ENCODE measurements around the gene SLC35F4. TPM values are rescaled to one million over a fixed set of nuclear protein-coding genes. Genes with fewer than 3 reads are reported as not detected.

Gene SLC35F4
- total and polyA plus RNA-seq, 2 donors (not counting 1 experiment from before 2014, with no cell fraction given), result not detected

- no peak for TF ChIP-seq EZH2 (IDR thresholded peaks at IDR 0.05; ENCODE audit: borderline replicate concordance, insufficient read depth, low read depth, low read length, poor library complexity, severe bottlenecking)
- TF ChIP-seq CTCF (IDR thresholded peaks at IDR 0.05), result no peak
- Mint-ChIP-seq H3K9me3 (ENCODE audit: insufficient read depth) (no peaks in the 10 kb centered on the region), H3K4me1 (no peaks in the 10 kb centered on the region), H3K4me3 (no peak overlapping the region), H3K27me3 (no peaks in the 10 kb centered on the region), H3K27ac (no peak overlapping the region)
- no peak overlapping the region for H3K4me3 ChIP-seq (ENCODE audit: control extremely low read depth in 1 of 5, extremely low read depth in 1 of 5, insufficient read depth in 1 of 5, low read depth in 2 of 5, low read length in 4 of 5)
- H3K79me2 ChIP-seq (ENCODE audit: control insufficient read depth, insufficient read depth, low read length), result no peaks in the 10 kb centered on the region
- no peaks in the 10 kb centered on the region for H3K4me1 ChIP-seq (ENCODE audit: control insufficient read depth in 2 of 2, insufficient read depth in 2 of 2, low read length in 2 of 2)
- H3K9ac ChIP-seq (ENCODE audit: low read length), result no peak overlapping the region
- ChIA-PET POLR2A (no interaction called here), CTCF (no interaction called here)
- intact Hi-C loops (cut with micrococcal nuclease), result no loop called here
- no peaks in the 10 kb centered on the region for H3K27me3 ChIP-seq (replicated peaks in 1 of 4; ENCODE audit: control extremely low read depth in 1 of 4, control insufficient read depth in 3 of 4, insufficient read depth in 4 of 4, low read length in 3 of 4)
- 11% methylated on average over 1 of the region's 2 CpGs for WGBS (ENCODE audit: insufficient coverage)
- H3K27ac ChIP-seq (ENCODE audit: low read length in 2 of 2), result no peak overlapping the region
- no peak overlapping the region for H2AFZ ChIP-seq (ENCODE audit: insufficient read depth, low read depth, low read length, poor library complexity, severe bottlenecking)
- no peaks in the 10 kb centered on the region for H4K20me1 ChIP-seq (ENCODE audit: control insufficient read depth, insufficient read depth, low read length, poor library complexity, severe bottlenecking)
- H3K4me2 ChIP-seq (replicated peaks; ENCODE audit: low read depth, low read length, poor library complexity, severe bottlenecking), result no peak overlapping the region
- H3K9me3 ChIP-seq (ENCODE audit: control extremely low read depth in 1 of 3, control insufficient read depth in 2 of 3, insufficient read depth in 1 of 3, low read length in 2 of 3), result no peaks in the 10 kb centered on the region
- no peaks in the 10 kb centered on the region for H3K36me3 ChIP-seq (replicated peaks in 1 of 2; ENCODE audit: control extremely low read depth in 1 of 2, control insufficient read depth in 1 of 2, extremely low read depth in 1 of 2, insufficient read depth in 2 of 2, low read length in 1 of 2)
- DNase-seq (no peak), ATAC-seq (ENCODE audit: low read depth) (no peak)
Measured at GRCh38 chr14:57811998-57812546, 53.8 kb downstream of the SLC35F4 start.

- DNase-seq (no peak), ATAC-seq (ENCODE audit: low read depth) (no peak)
- H2AFZ ChIP-seq (ENCODE audit: insufficient read depth, low read depth, low read length, poor library complexity, severe bottlenecking), result no peak overlapping the region
- no peaks in the 10 kb centered on the region for H3K4me1 Mint-ChIP-seq
- H3K27me3 ChIP-seq (replicated peaks in 1 of 4; ENCODE audit: control extremely low read depth in 1 of 4, control insufficient read depth in 3 of 4, insufficient read depth in 4 of 4, low read length in 3 of 4), result no peaks in the 10 kb centered on the region
- no peaks in the 10 kb centered on the region for H3K27me3 Mint-ChIP-seq
- intact Hi-C loops (cut with micrococcal nuclease), result no loop called here
- H3K9ac ChIP-seq (ENCODE audit: low read length), result no peak overlapping the region
- no peaks in the 10 kb centered on the region for H4K20me1 ChIP-seq (ENCODE audit: control insufficient read depth, insufficient read depth, low read length, poor library complexity, severe bottlenecking)
- no peaks in the 10 kb centered on the region for H3K9me3 ChIP-seq (ENCODE audit: control extremely low read depth in 1 of 3, control insufficient read depth in 2 of 3, insufficient read depth in 1 of 3, low read length in 2 of 3)
- H3K4me3 Mint-ChIP-seq, result no peak overlapping the region
- ChIA-PET CTCF (no interaction called here), POLR2A (no interaction called here)
- no CpG with 5 or more reads among the region's 1 CpG for WGBS (ENCODE audit: insufficient coverage)
- no peaks in the 10 kb centered on the region for H3K4me1 ChIP-seq (ENCODE audit: control insufficient read depth in 2 of 2, insufficient read depth in 2 of 2, low read length in 2 of 2)
- H3K79me2 ChIP-seq (ENCODE audit: control insufficient read depth, insufficient read depth, low read length), result no peaks in the 10 kb centered on the region
- H3K27ac Mint-ChIP-seq, result no peak overlapping the region
- no peaks in the 10 kb centered on the region for H3K9me3 Mint-ChIP-seq (ENCODE audit: insufficient read depth)
- H3K27ac ChIP-seq (ENCODE audit: low read length in 2 of 2), result no peak overlapping the region
- no peak overlapping the region for H3K4me3 ChIP-seq (ENCODE audit: control extremely low read depth in 1 of 5, extremely low read depth in 1 of 5, insufficient read depth in 1 of 5, low read depth in 2 of 5, low read length in 4 of 5)
- no peak overlapping the region for H3K4me2 ChIP-seq (replicated peaks; ENCODE audit: low read depth, low read length, poor library complexity, severe bottlenecking)
- TF ChIP-seq CTCF (IDR thresholded peaks at IDR 0.05) (no peak), EZH2 (IDR thresholded peaks at IDR 0.05; ENCODE audit: borderline replicate concordance, insufficient read depth, low read depth, low read length, poor library complexity, severe bottlenecking) (no peak)
- H3K36me3 ChIP-seq (replicated peaks in 1 of 2; ENCODE audit: control extremely low read depth in 1 of 2, control insufficient read depth in 1 of 2, extremely low read depth in 1 of 2, insufficient read depth in 2 of 2, low read length in 1 of 2), result no peaks in the 10 kb centered on the region
Measured at GRCh38 chr14:57809808-57810207, 56.1 kb downstream of the SLC35F4 start.
